SH-SY5Y (cell line): ENCODE data around the gene ENOX1.

ENCODE experiments used
- GATA2 ChIP-seq: IDR thresholded peaks from 2 replicates; pipeline ENCODE4 v1.6.1; 2011; ENCODE audit warnings: mild to moderate bottlenecking, low read depth, low read length
- GATA3 ChIP-seq: IDR thresholded peaks from 2 replicates; pipeline ENCODE4 v1.6.1; 2011; ENCODE audit warnings: low read depth, mild to moderate bottlenecking, low read length, moderate library complexity

- TF ChIP-seq GATA2 (no peak), GATA3 (no peak)
Observed at GRCh38 chr13:43264458-43264857, 522.3 kb downstream of the ENOX1 start.
